Activated T-cell treated with anti-CD3 and anti-CD28 coated beads, Interleukin-2, amount 50 U/mL, for 72 hours (primary cell): ENCODE data around the gene THEM4. TPM values are rescaled to one million over a fixed set of nuclear protein-coding genes. Genes with fewer than 3 reads are reported as not detected.
"Not testable (repeated sequence)": the region's sequence is repeated elsewhere in the genome, so short reads cannot be mapped to it uniquely, and the experiment has no call there.

Experiments used
- ATAC-seq, 2 donors: fragments of 150-1000 bp; cut with Tn5 transposase; replicated peaks in 1 of 2; 2 replicates each; pipeline ENCODE4 v1.10.0; 2021; ENCODE audit warnings: moderate library complexity in 2 of 2, mild to moderate bottlenecking in 1 of 2
- DNase-seq, 2 donors: peaks; one replicate each; pipeline ENCODE4 v3.0.0; 2021 to 2022; ENCODE audit warnings: mixed read lengths in 1 of 2
- H3K27ac Mint-ChIP-seq: one replicate; pipeline ENCODE4 v1.8.0; 2022; ENCODE audit warnings: mild to moderate bottlenecking, moderate library complexity, mixed read lengths
- H3K27me3 Mint-ChIP-seq: one replicate; pipeline ENCODE4 v1.8.0; 2022; ENCODE audit warnings: low read depth, mixed read lengths
- H3K36me3 Mint-ChIP-seq, 2 donors: one replicate each; pipeline ENCODE4 v1.8.0; 2022; ENCODE audit warnings: mixed read lengths in 2 of 2, mild to moderate bottlenecking in 1 of 2; ENCODE audit not compliant: insufficient read depth in 2 of 2
- H3K4me1 Mint-ChIP-seq: one replicate; pipeline ENCODE4 v1.8.0; 2022; ENCODE audit warnings: low read depth, mixed read lengths
- H3K4me3 Mint-ChIP-seq, 2 donors: one replicate each; pipeline ENCODE4 v1.8.0; 2022; ENCODE audit warnings: mild to moderate bottlenecking in 2 of 2, mixed read lengths in 2 of 2, moderate library complexity in 2 of 2
- H3K9me3 Mint-ChIP-seq, 2 donors: one replicate each; pipeline ENCODE4 v1.8.0; 2022; ENCODE audit warnings: mixed read lengths in 2 of 2
- total RNA-seq, 2 donors: library from RNA; stranded (reverse); gene quantifications; one replicate each; pipeline ENCODE4 v1.2.3, GENCODE V29; 2022

THEM4 gene
- total RNA-seq, 2 donors from 2014 or later: 40.5 to 41.5 TPM

DNA sequence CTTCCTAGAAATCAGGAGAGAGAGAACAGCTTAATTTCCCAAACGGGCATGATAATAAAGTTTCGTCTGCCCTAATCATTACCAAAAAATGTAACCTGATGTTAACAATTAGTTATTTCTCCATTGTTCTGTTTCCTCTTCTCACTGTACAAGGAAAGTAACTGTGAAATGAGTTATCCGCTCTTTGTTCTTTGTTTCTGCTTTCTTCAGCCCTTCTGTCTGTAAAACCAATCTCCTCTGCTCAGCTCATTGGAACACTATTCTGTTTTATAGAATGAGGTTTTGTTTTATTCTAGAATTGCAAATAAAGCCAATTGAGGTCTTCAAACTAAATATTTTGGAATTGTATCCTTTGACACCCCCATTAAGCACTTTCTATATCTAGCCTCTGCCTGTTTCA, 8.8 kb upstream of the THEM4 start:
- Mint-ChIP-seq H3K36me3 (no peaks in the 10 kb centered on the region), H3K4me3 (no peak overlapping the region), H3K27me3 (no peaks in the 10 kb centered on the region), H3K4me1 (no peaks in the 10 kb centered on the region), H3K27ac (peak overlapping the region; percentile 1), H3K9me3 (no peaks in the 10 kb centered on the region)
- DNase-seq (no peak), ATAC-seq (no peak)

- Mint-ChIP-seq H3K27me3 (no peaks in the 10 kb centered on the region), H3K4me1 (no peaks in the 10 kb centered on the region), H3K36me3 (no peaks in the 10 kb centered on the region), H3K9me3 (no peaks in the 10 kb centered on the region), H3K4me3 (no peak overlapping the region), H3K27ac (no peak overlapping the region)
- no peak for ATAC-seq
- DNase-seq: no peak
Observed at GRCh38 chr1:151916726-151917370, 7.5 kb upstream of the THEM4 start.

- ATAC-seq (no peak), DNase-seq (no peak)
- peaks cover 0 to 1% of the 10 kb centered on the region in 2 donors for H3K36me3 Mint-ChIP-seq
- no peak overlapping the region for H3K4me3 Mint-ChIP-seq
- no peaks in the 10 kb centered on the region for H3K9me3 Mint-ChIP-seq
- no peaks in the 10 kb centered on the region for H3K27me3 Mint-ChIP-seq
- H3K27ac Mint-ChIP-seq: no peak overlapping the region
- no peaks in the 10 kb centered on the region for H3K4me1 Mint-ChIP-seq
Observed at GRCh38 chr1:151915061-151915686, 5.9 kb upstream of the THEM4 start.

- no peak for ATAC-seq
- Mint-ChIP-seq H3K4me1 (no peaks in the 10 kb centered on the region), H3K36me3 (peaks cover 0 to 1% of the 10 kb centered on the region in 2 donors), H3K9me3 (no peaks in the 10 kb centered on the region), H3K27me3 (no peaks in the 10 kb centered on the region), H3K27ac (no peak overlapping the region), H3K4me3 (no peak overlapping the region)
- no peak for DNase-seq
Observed at GRCh38 chr1:151914076-151914475, 4.8 kb upstream of the THEM4 start.

DNA sequence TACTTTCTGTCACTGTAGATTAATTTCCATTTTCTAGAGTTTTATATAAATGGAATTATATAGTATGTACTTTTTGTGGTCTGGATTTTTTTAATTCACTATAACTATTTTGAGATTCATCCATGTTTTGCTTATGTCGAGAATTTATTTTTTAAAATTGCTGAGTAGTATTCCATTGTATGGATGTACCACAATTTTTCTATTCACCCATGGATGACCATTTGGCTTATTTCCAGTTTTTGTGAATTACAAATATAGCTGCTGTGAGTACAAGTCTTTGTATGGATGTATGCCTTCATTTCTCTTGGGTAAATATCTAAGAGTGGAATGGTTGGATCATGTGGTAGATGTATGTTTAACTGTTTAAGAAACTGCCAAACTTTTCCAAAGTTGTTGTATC, 3.7 kb upstream of the THEM4 start:
- Mint-ChIP-seq H3K4me1 (peaks cover 10% of the 10 kb centered on the region), H3K36me3 (peaks cover 4 to 8% of the 10 kb centered on the region in 2 donors)

DNA sequence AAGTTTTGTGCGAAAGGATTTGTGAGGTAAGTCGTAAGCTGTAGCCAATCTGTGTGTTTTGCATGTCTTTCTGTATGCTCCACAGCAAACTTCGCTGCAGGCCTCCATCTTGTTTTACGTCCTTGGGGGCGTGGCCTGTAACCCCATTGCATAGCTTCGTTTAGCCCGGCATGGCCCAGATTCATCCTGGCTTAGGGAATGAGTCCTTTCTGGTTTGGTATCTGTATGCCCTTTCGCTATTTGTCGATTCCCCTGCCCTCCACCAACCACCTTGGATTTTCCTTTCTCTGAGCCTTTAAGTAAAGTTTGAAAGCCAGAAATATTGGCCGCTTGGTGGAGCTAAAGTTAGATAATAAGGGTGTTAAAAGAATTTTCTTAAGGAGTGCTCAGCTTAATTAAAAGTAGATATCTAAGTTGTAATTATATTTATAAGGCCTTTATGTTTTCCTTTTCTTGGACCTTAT, 1.1 kb downstream of the THEM4 start:
- H3K27me3 Mint-ChIP-seq: no peaks in the 10 kb centered on the region
- peaks cover 9 to 11% of the 10 kb centered on the region in 2 donors for H3K9me3 Mint-ChIP-seq
- DNase-seq (no peak), ATAC-seq (no peak)
- peaks cover 51% of the 10 kb centered on the region for H3K4me1 Mint-ChIP-seq
- peak overlapping the region; percentile 88 for H3K27ac Mint-ChIP-seq
- peak overlapping the region; percentile 88 to 92 for H3K4me3 Mint-ChIP-seq
- H3K36me3 Mint-ChIP-seq: peaks cover 26 to 47% of the 10 kb centered on the region in 2 donors

More for the DNA sequence above, 3.7 kb upstream of the THEM4 start:
- Mint-ChIP-seq H3K27ac (no peak overlapping the region), H3K9me3 (peaks cover 0 to 3% of the 10 kb centered on the region in 2 donors), H3K27me3 (no peaks in the 10 kb centered on the region), H3K4me3 (no peak overlapping the region)
- DNase-seq: no peak
- no peak for ATAC-seq

DNA sequence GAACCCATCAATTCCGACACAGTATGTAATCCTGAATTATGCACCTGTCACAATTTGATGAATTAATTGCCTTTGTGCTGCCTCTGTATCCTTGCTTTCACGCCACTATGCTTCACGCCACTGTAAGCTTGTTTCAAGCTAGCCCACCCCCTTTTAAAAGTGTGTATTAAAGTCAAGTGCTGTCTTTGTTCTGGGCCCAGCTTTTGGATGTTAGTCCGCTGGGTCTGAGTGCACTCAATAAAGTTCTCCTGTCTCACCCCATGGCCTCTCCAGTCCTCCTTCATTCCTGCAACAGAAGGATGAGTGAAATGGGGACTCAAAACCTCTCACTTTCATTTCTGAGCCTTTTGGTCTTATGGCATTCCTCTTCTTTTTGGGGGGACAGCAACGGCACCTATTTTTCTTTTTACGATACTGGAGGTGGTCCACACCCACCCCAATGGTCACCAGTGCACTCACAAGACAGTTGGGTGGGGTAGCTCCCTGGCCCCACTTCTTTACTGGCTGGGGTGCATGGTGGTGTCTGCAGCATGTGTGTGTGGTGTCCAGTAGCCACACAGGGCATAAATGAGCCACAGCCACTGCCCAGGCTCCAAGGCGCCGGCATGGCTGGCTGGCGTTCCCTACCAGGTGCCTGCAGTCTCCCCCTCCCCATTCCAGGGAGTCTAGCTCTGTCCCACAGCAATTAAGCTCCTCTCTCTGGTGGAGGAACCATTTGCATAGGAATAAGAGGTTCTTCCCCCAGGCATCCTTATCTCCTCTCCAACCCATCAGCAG, 1.8 kb downstream of the THEM4 start:
- Mint-ChIP-seq H3K4me3 (peak overlapping the region; percentile 88 to 92), H3K9me3 (peaks cover 9 to 11% of the 10 kb centered on the region in 2 donors), H3K27me3 (no peaks in the 10 kb centered on the region), H3K36me3 (peaks cover 26 to 52% of the 10 kb centered on the region in 2 donors), H3K4me1 (peaks cover 51% of the 10 kb centered on the region), H3K27ac (peak overlapping the region; percentile 88)
- peak in 1 of 2 donors; percentile 34 for DNase-seq
- no peak for ATAC-seq

GRCh38 chr1:151906324-151906645, 3.0 kb downstream of the THEM4 start:
- DNase-seq, H3K27ac Mint-ChIP-seq, H3K27me3 Mint-ChIP-seq, ATAC-seq: not testable (repeated sequence)
- Mint-ChIP-seq H3K9me3 (peaks cover 13 to 17% of the 10 kb centered on the region in 2 donors), H3K4me1 (peaks cover 59% of the 10 kb centered on the region), H3K4me3 (peak overlapping the region; percentile 43 to 44), H3K36me3 (peaks cover 34 to 65% of the 10 kb centered on the region in 2 donors)

- Mint-ChIP-seq H3K36me3 (peaks cover 36 to 69% of the 10 kb centered on the region in 2 donors), H3K4me3 (peak overlapping the region; percentile 72 to 83), H3K27ac (peak overlapping the region; percentile 93), H3K9me3 (peaks cover 13 to 19% of the 10 kb centered on the region in 2 donors), H3K4me1 (peaks cover 59% of the 10 kb centered on the region)
- ATAC-seq (peak; percentile 10 to 17), DNase-seq (peak; percentile 25 to 31)
- not testable (repeated sequence) for H3K27me3 Mint-ChIP-seq
Observed at GRCh38 chr1:151905443-151906323, 3.6 kb downstream of the THEM4 start.

GRCh38 chr1:151905070-151905442, 4.3 kb downstream of the THEM4 start:
- DNase-seq (peak; percentile 64 to 74), ATAC-seq (peak; percentile 43 to 61)
- peaks cover 61% of the 10 kb centered on the region for H3K4me1 Mint-ChIP-seq
- peaks cover 17 to 24% of the 10 kb centered on the region in 2 donors for H3K9me3 Mint-ChIP-seq
- no peaks in the 10 kb centered on the region for H3K27me3 Mint-ChIP-seq
- peaks cover 41 to 74% of the 10 kb centered on the region in 2 donors for H3K36me3 Mint-ChIP-seq
- H3K27ac Mint-ChIP-seq: peak overlapping the region; percentile 93
- H3K4me3 Mint-ChIP-seq: peak overlapping the region; percentile 72 to 83

DNA sequence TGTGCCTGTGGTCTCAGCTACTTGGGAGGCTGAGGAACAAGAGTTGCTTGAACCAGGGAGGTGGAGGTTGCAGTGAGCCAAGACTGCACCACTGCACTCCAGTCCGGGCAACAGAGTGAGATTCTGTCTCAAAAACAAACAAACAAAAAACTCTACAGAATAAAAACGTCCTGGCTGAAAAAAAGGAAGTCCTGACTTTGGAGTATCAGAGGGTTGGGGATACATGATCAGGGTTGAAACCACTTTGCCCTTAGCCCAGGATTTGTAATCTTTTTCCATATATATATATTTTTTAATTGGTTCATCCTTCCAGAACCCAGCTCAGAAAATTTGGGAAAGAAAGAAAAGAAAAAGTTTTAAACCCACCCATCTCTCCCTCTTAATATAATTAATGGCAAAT, 6.5 kb downstream of the THEM4 start:
- Mint-ChIP-seq H3K27ac (no peak overlapping the region), H3K36me3 (peaks cover 50 to 79% of the 10 kb centered on the region in 2 donors), H3K9me3 (peaks cover 18 to 26% of the 10 kb centered on the region in 2 donors), H3K4me1 (peaks cover 72% of the 10 kb centered on the region), H3K4me3 (no peak overlapping the region), H3K27me3 (no peaks in the 10 kb centered on the region)
- no peak for DNase-seq
- ATAC-seq: no peak

- peaks cover 64% of the 10 kb centered on the region for H3K4me1 Mint-ChIP-seq
- not testable (repeated sequence) for DNase-seq, H3K4me3 Mint-ChIP-seq, H3K27me3 Mint-ChIP-seq, ATAC-seq
- peaks cover 36 to 62% of the 10 kb centered on the region in 2 donors for H3K36me3 Mint-ChIP-seq
- peaks cover 15 to 18% of the 10 kb centered on the region in 2 donors for H3K9me3 Mint-ChIP-seq
- H3K27ac Mint-ChIP-seq: peak overlapping the region; percentile 17
Observed at GRCh38 chr1:151900804-151901203, 8.5 kb downstream of the THEM4 start.
